Right lobe of liver (tissue), 4 donors: ENCODE data around the gene MKRN2OS.

Experiments
- CTCF ChIP-seq, 4 donors: fragments of 200-600 bp in 3 of 4; fragments of 450-650 bp in 1 of 4; IDR thresholded peaks; one replicate each; pipeline versions ENCODE4 v1.5.1 to v1.8.0; 2016 to 2022; ENCODE audit warnings: antibody characterized with exemption in 4 of 4, mild to moderate bottlenecking in 2 of 4
- POLR2A ChIP-seq: fragments of 450-650 bp; IDR thresholded peaks from one replicate; pipeline ENCODE4 v1.6.1; 2017; ENCODE audit warnings: antibody characterized with exemption, mild to moderate bottlenecking
- donor health status: DM: no; HTN: no; CAD: no.
- donor health status: DM: no; HTN: no; CAD: no.
- donor health status: DM: no; HTN: yes; CAD: no.

GRCh38 chr3:12508291-12508700 is 37.0 kb downstream of the MKRN2OS start:
- no peak for TF ChIP-seq CTCF (IDR thresholded peaks at IDR 0.05)
- TF ChIP-seq POLR2A, result no peak
